ENCODE results near the gene CFDP1.

CFDP1 gene

GRCh38 chr16:75420987-75421819, 12.1 kb downstream of the CFDP1 start:
- TF ChIP-seq CTCF (IDR thresholded peaks at IDR 0.05; ENCODE audit: low read length, missing control alignments), result no peak
- peak; percentile 76 for DNase-seq (ENCODE audit: low read depth)
- no peak overlapping the region for H3K4me3 ChIP-seq (replicated peaks; ENCODE audit: low read depth, low read length)

GRCh38 chr16:75416904-75417565, 16.3 kb downstream of the CFDP1 start:
- no peak for TF ChIP-seq CTCF (IDR thresholded peaks at IDR 0.05; ENCODE audit: low read length, missing control alignments)
- H3K4me3 ChIP-seq (replicated peaks; ENCODE audit: low read depth, low read length), result no peak overlapping the region
- no peak for DNase-seq (ENCODE audit: low read depth)

- no peak overlapping the region for H3K4me3 ChIP-seq (replicated peaks; ENCODE audit: low read depth, low read length)
- TF ChIP-seq CTCF (IDR thresholded peaks at IDR 0.05; ENCODE audit: low read length, missing control alignments), result no peak
Measured at GRCh38 chr16:75415169-75415905, 18.0 kb downstream of the CFDP1 start.

GRCh38 chr16:75413951-75414350, 19.4 kb downstream of the CFDP1 start:
- no peak for DNase-seq (ENCODE audit: low read depth)
- no peak for TF ChIP-seq CTCF (IDR thresholded peaks at IDR 0.05; ENCODE audit: low read length, missing control alignments)
- no peak overlapping the region for H3K4me3 ChIP-seq (replicated peaks; ENCODE audit: low read depth, low read length)

More at GRCh38 chr16:75415169-75415905, 18.0 kb downstream of the CFDP1 start:
- no peak for DNase-seq (ENCODE audit: low read depth)

- no peak for TF ChIP-seq CTCF (IDR thresholded peaks at IDR 0.05; ENCODE audit: low read length, missing control alignments)
- no peak overlapping the region for H3K4me3 ChIP-seq (replicated peaks; ENCODE audit: low read depth, low read length)
- DNase-seq (ENCODE audit: low read depth), result no peak
Measured at GRCh38 chr16:75406943-75407342, 26.4 kb downstream of the CFDP1 start.

GRCh38 chr16:75402821-75403475, 30.4 kb downstream of the CFDP1 start:
- no peak overlapping the region for H3K4me3 ChIP-seq (replicated peaks; ENCODE audit: low read depth, low read length)
- peak; percentile 72 for DNase-seq (ENCODE audit: low read depth)
- peak; percentile 65 for TF ChIP-seq CTCF (IDR thresholded peaks at IDR 0.05; ENCODE audit: low read length, missing control alignments)
